ENCODE results near the gene IDUA. TPM values are rescaled to one million over a fixed set of nuclear protein-coding genes. Genes with fewer than 3 reads are reported as not detected.

IDUA gene
- total and polyA plus RNA-seq, 8 donors, result 8.8 to 278 (median 21.7) TPM

DNA sequence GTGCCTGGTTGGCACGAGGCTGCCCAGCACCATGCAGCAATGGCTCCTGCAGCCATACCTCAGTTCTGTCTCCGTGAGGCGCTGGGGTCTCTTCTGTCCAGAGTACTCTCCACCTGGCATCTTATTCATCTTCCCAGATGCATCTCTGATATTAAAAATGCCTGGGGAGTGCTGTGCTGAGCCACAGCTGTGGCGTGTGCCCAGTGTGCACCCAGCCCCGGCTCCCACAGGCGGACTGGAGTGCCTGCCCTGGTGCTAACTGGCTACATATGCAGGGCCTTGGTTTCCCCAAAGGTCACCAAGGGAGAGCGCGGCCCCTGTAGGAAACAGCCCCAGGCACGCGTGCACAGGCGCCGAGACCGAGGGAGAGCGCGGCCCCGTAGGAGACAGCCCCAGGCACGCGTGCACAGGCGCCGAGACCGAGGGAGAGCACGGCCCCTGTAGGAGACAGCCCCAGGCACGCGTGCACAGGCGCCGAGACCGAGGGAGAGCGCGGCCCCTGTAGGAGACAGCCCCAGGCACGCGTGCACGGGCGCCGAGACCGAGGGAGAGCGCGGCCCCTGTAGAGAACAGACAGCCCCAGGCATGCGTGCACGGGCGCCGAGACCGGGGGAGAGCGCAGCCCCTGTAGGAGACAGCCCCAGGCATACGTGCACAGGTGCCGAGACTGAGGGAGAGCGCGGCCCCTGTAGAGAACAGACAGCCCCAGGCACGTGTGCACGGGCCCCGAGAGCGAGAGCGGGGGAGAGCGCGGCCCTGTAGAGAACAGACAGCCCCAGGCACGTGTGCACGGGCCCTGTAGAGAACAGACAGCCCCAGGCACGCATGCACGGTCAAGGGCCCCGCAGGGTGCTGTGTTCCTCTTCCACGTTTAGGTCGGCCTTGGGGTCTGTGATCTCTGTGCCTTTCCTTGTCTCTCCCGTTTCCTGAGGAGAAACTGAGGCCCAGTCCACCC, 40.0 kb upstream of the IDUA start:
- Histone ChIP-seq H3K27me3 (no peaks in the 10 kb centered on the region), H3K27ac (no peak overlapping the region), H3K36me3 (peaks cover 7 to 30% (median 19%) of the 10 kb centered on the region in 4 donors), H3K4me1 (peaks cover 0 to 25% (median 4%) of the 10 kb centered on the region in 4 donors), H3K9me3 (no peaks in the 10 kb centered on the region), H3K4me3 (no peak overlapping the region)
- TF ChIP-seq POLR2AphosphoS5 (IDR thresholded peaks at IDR 0.05), result no peak
- no peak for TF ChIP-seq POLR2A (IDR thresholded peaks at IDR 0.05)
- no peak for TF ChIP-seq CTCF (IDR thresholded peaks at IDR 0.05)
- TF ChIP-seq EP300 (IDR thresholded peaks at IDR 0.05), result no peak
- intact Hi-C loops (cut with DNase I; ENCODE audit: low total_unique reads), result no loop called here
- 65 to 81% (median 75%) methylated on average over 49 to 62 of the region's 62 CpGs for WGBS, 5 donors
- peak in 1 of 2 donors; percentile 10 for DNase-seq

DNA sequence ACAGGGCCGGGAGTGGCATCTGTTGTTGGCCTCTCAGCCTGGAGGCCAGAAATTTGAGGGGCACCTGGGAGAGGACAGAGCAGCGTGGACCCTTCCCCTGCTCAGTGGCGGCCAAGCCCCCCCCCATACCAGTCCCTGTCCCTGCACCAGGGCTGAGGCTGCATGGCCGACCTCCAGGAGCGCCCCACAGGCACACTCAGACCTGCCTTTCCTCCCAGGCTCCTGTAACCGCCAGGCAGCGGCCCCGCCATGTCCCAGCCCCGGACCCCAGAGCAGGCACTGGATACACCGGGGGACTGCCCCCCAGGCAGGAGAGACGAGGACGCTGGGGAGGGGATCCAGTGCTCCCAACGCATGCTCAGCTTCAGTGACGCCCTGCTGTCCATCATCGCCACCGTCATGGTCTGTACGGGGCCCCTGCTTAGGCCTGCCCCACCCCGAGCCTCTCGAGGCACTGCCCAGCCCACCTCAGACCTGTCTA, 39.3 kb upstream of the IDUA start:
- Histone ChIP-seq H3K9me3 (no peaks in the 10 kb centered on the region), H3K36me3 (peaks cover 9 to 35% (median 24%) of the 10 kb centered on the region in 4 donors), H3K27me3 (no peaks in the 10 kb centered on the region), H3K4me1 (peaks cover 0 to 25% (median 4%) of the 10 kb centered on the region in 4 donors), H3K27ac (no peak overlapping the region), H3K4me3 (no peak overlapping the region)
- no peak for TF ChIP-seq EP300 (IDR thresholded peaks at IDR 0.05)
- no peak for TF ChIP-seq CTCF (IDR thresholded peaks at IDR 0.05)
- TF ChIP-seq POLR2A (IDR thresholded peaks at IDR 0.05), result no peak
- TF ChIP-seq POLR2AphosphoS5 (IDR thresholded peaks at IDR 0.05), result no peak
- 91 to 100% (median 94%) methylated on average over 9 to 19 of the region's 19 CpGs for WGBS, 5 donors
- intact Hi-C loops (cut with DNase I; ENCODE audit: low total_unique reads), result no loop called here
- DNase-seq, result peak in 1 of 2 donors; percentile 3

- TF ChIP-seq EP300 (IDR thresholded peaks at IDR 0.05), result no peak
- no peak for TF ChIP-seq POLR2A (IDR thresholded peaks at IDR 0.05)
- no peak for TF ChIP-seq POLR2AphosphoS5 (IDR thresholded peaks at IDR 0.05)
- TF ChIP-seq CTCF (IDR thresholded peaks at IDR 0.05), result no peak
- 61 to 84% (median 70%) methylated on average over 23 to 33 of the region's 33 CpGs for WGBS, 5 donors
- Histone ChIP-seq H3K4me3 (no peak overlapping the region), H3K27me3 (no peaks in the 10 kb centered on the region), H3K9me3 (no peaks in the 10 kb centered on the region), H3K36me3 (peaks cover 9 to 39% (median 30%) of the 10 kb centered on the region in 4 donors), H3K4me1 (peaks cover 0 to 25% (median 4%) of the 10 kb centered on the region in 4 donors), H3K27ac (no peak overlapping the region)
- DNase-seq, result peak; percentile 47 to 74
- intact Hi-C loops (cut with DNase I; ENCODE audit: low total_unique reads), result no loop called here
These were observed 38.5 kb upstream of the IDUA start for GRCh38 chr4:948101-948935.

DNA sequence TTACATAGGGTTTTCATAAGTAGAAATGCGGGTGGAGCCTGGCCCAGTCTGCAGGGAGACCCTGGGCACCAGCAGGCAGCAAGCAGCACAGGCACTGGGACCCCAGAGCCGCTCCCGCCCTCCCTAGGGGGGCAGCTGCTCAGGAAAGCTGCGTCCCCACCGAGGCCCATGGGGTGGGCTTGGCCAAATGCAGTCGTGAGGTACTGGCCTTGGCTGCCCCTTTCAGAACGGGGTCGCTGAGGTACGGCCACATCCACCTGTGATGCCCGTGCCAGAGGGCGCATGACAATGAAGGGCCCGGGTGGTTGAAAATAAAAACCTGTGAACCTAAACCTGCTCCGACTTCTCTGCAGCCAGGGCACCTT, 37.9 kb upstream of the IDUA start:
- intact Hi-C loops (cut with DNase I; ENCODE audit: low total_unique reads), result no loop called here
- 90 to 97% (median 92%) methylated on average over 13 of the region's 13 CpGs for WGBS, 5 donors
- Histone ChIP-seq H3K4me1 (peaks cover 0 to 25% (median 4%) of the 10 kb centered on the region in 4 donors), H3K4me3 (no peak overlapping the region), H3K36me3 (peaks cover 9 to 39% (median 29%) of the 10 kb centered on the region in 4 donors), H3K27ac (no peak overlapping the region), H3K27me3 (no peaks in the 10 kb centered on the region), H3K9me3 (no peaks in the 10 kb centered on the region)
- TF ChIP-seq EP300 (IDR thresholded peaks at IDR 0.05) (no peak), POLR2A (IDR thresholded peaks at IDR 0.05) (no peak), POLR2AphosphoS5 (IDR thresholded peaks at IDR 0.05) (no peak), CTCF (IDR thresholded peaks at IDR 0.05) (no peak)
- no peak for DNase-seq
